Mesenchymal stem cell (in vitro differentiated cells and primary cell): Measurements from ENCODE around the gene PNMT.

Experiments used
- DNase-seq: peaks from one replicate; pipeline ENCODE4 v3.0.0-alpha.2; 2013
- H2AFZ ChIP-seq: one replicate; pipeline ENCODE4 v1.6.1; 2013; ENCODE audit warnings: low read depth, mild to moderate bottlenecking, control low read depth, inconsistent platforms, low read length, moderate library complexity
- H2AK5ac ChIP-seq: 2 replicates; pipeline ENCODE4 v1.6.1; 2013; ENCODE audit warnings: low read length, moderate library complexity, mild to moderate bottlenecking, inconsistent platforms; ENCODE audit not compliant: severe bottlenecking
- H2BK120ac ChIP-seq: one replicate; pipeline ENCODE4 v1.6.1; 2013; ENCODE audit warnings: low read depth, mild to moderate bottlenecking, inconsistent platforms, low read length, moderate library complexity
- H2BK12ac ChIP-seq, 2 experiments: one replicate each; pipeline ENCODE4 v1.6.1; 2013; ENCODE audit warnings: inconsistent platforms in 2 of 2, low read length in 2 of 2, mild to moderate bottlenecking in 2 of 2, moderate library complexity in 2 of 2, control low read depth in 1 of 2
- H2BK15ac ChIP-seq: one replicate; pipeline ENCODE4 v1.6.1; 2013; ENCODE audit warnings: mild to moderate bottlenecking, low read depth, inconsistent platforms; ENCODE audit not compliant: poor library complexity, severe bottlenecking
- H2BK5ac ChIP-seq: 2 replicates; pipeline ENCODE4 v1.6.1; 2013; ENCODE audit warnings: low read depth, mild to moderate bottlenecking, low read length, control low read depth, inconsistent platforms; ENCODE audit not compliant: poor library complexity, severe bottlenecking
- H3K14ac ChIP-seq, 2 experiments: one replicate each; pipeline ENCODE4 v1.6.1; 2013; ENCODE audit warnings: inconsistent platforms in 2 of 2, low read length in 2 of 2, control low read depth in 1 of 2, mild to moderate bottlenecking in 1 of 2, moderate library complexity in 1 of 2
- H3K18ac ChIP-seq, 2 experiments: one replicate each; pipeline ENCODE4 v1.6.1; 2013; ENCODE audit warnings: inconsistent platforms in 2 of 2, low read length in 2 of 2, control low read depth in 1 of 2, low read depth in 1 of 2, mild to moderate bottlenecking in 1 of 2
- H3K23ac ChIP-seq, 2 experiments: one replicate each; pipeline ENCODE4 v1.6.1; 2013; ENCODE audit warnings: inconsistent platforms in 2 of 2, low read length in 2 of 2, mild to moderate bottlenecking in 2 of 2, moderate library complexity in 2 of 2, control low read depth in 1 of 2
- H3K27ac ChIP-seq: 2 replicates; pipeline ENCODE4 v1.5.1; 2013; ENCODE audit warnings: mild to moderate bottlenecking, moderate library complexity, low read length, control low read depth, inconsistent platforms; ENCODE audit not compliant: poor library complexity, severe bottlenecking
- H3K27me3 ChIP-seq, 2 experiments: 2 replicates each; pipeline versions ENCODE4 v1.6.1 to v1.7.0; 2013; ENCODE audit warnings: low read length in 2 of 2, mild to moderate bottlenecking in 2 of 2, moderate library complexity in 2 of 2, control low read depth in 1 of 2, inconsistent platforms in 1 of 2; ENCODE audit not compliant: control insufficient read depth in 1 of 2, insufficient read depth in 1 of 2
- H3K36me3 ChIP-seq, 2 experiments: 2 replicates each; pipeline versions ENCODE4 v1.6.1 to v1.7.0; 2013; ENCODE audit warnings: low read length in 2 of 2, control low read depth in 1 of 2, inconsistent platforms in 1 of 2, low read depth in 1 of 2, mild to moderate bottlenecking in 1 of 2; ENCODE audit not compliant: insufficient read depth in 2 of 2, control insufficient read depth in 1 of 2
- H3K4ac ChIP-seq, 2 experiments: one replicate each; pipeline ENCODE4 v1.6.1; 2013; ENCODE audit warnings: inconsistent platforms in 2 of 2, low read length in 2 of 2, mild to moderate bottlenecking in 2 of 2, moderate library complexity in 2 of 2, control low read depth in 1 of 2, low read depth in 1 of 2
- H3K4me1 ChIP-seq: 2 replicates; pipeline ENCODE4 v1.6.1; 2013; ENCODE audit warnings: low read depth, low read length, control low read depth; ENCODE audit not compliant: control insufficient read depth, insufficient read depth
- H3K4me2 ChIP-seq: 2 replicates; pipeline ENCODE4 v1.6.1; 2013; ENCODE audit warnings: low read length, mild to moderate bottlenecking, inconsistent platforms; ENCODE audit not compliant: poor library complexity, severe bottlenecking
- H3K4me3 ChIP-seq, 2 experiments: 2 replicates each; pipeline versions ENCODE4 v1.5.1 to v1.7.0; 2013; ENCODE audit warnings: low read length in 2 of 2, mild to moderate bottlenecking in 2 of 2, control low read depth in 1 of 2, low read depth in 1 of 2; ENCODE audit not compliant: insufficient read depth in 1 of 2
- H3K79me1 ChIP-seq: replicated peaks from 2 replicates; pipeline ENCODE4 v1.6.1; 2013; ENCODE audit warnings: mild to moderate bottlenecking, control low read depth, low read length, inconsistent platforms; ENCODE audit not compliant: poor library complexity, severe bottlenecking
- H3K9ac ChIP-seq: 2 replicates; pipeline ENCODE4 v1.7.0; 2013; ENCODE audit warnings: mild to moderate bottlenecking, low read length, moderate library complexity
- H3K9me3 ChIP-seq: 2 replicates; pipeline ENCODE4 v1.7.0; 2013; ENCODE audit warnings: mild to moderate bottlenecking, low read length; ENCODE audit not compliant: control insufficient read depth
- H4K8ac ChIP-seq: one replicate; pipeline ENCODE4 v1.6.1; 2013; ENCODE audit warnings: inconsistent platforms, mild to moderate bottlenecking, low read length, moderate library complexity
- H4K91ac ChIP-seq: one replicate; pipeline ENCODE4 v1.6.1; 2013; ENCODE audit warnings: mild to moderate bottlenecking, low read length, inconsistent platforms
- WGBS: methylation state at CpG from one replicate; pipeline ENCODE4 v1.1.7; 2013; ENCODE audit warnings: mixed read lengths; 5-methylcytosine and 5-hydroxymethylcytosine counted together

PNMT gene

GRCh38 chr17:39687546-39688474 is 19.6 kb downstream of the PNMT start, which contains the start of gene PGAP3:
TSS of gene PGAP3 (minus strand) at chr17:39688057. CDS start at chr17:39688014, 43 bp downstream.
- Histone ChIP-seq H4K91ac (peak within 1 kb of the TSS; percentile 95), H3K27me3 (no peaks in the 10 kb centered on the region), H3K4me2 (peak within 1 kb of the TSS; percentile 71), H2BK5ac (peak within 1 kb of the TSS; percentile 90), H2BK12ac (peak within 1 kb of the TSS in 1 of 2 experiments; percentile 29), H3K9ac (peak within 1 kb of the TSS; percentile 80), H3K9me3 (no peaks in the 10 kb centered on the region), H3K4me3 (peak within 1 kb of the TSS; percentile 75 to 80), H2AFZ (peak within 1 kb of the TSS; percentile 79), H3K23ac (no peak within 1 kb of the TSS), H3K27ac (peak within 1 kb of the TSS; percentile 88), H3K36me3 (peaks cover 14 to 18% of the 10 kb centered on the region in 2 experiments), H4K8ac (peak within 1 kb of the TSS; percentile 98), H2BK15ac (peak within 1 kb of the TSS; percentile 100), H2AK5ac (peak within 1 kb of the TSS; percentile 60), H2BK120ac (peak within 1 kb of the TSS; percentile 71), H3K4ac (peak within 1 kb of the TSS; percentile 78 to 95), H3K4me1 (peaks cover 4% of the 10 kb centered on the region), H3K79me1 (no peaks in the 10 kb centered on the region), H3K18ac (peak within 1 kb of the TSS; percentile 94 to 97), H3K14ac (peak within 1 kb of the TSS in 1 of 2 experiments; percentile 92)
- 5% methylated on average over 43 of the region's 45 CpGs for WGBS
- DNase-seq: peak; percentile 93

GRCh38 chr17:39688475-39688835 is 20.2 kb downstream of the PNMT start:
- H3K4me3 ChIP-seq: peak overlapping the region in 1 of 2 experiments; percentile 80
- peak overlapping the region in 1 of 2 experiments; percentile 78 for H3K4ac ChIP-seq
- H3K27ac ChIP-seq: peak overlapping the region; percentile 88
- H4K91ac ChIP-seq: no peak overlapping the region
- peak overlapping the region; percentile 80 for H3K9ac ChIP-seq
- H2BK12ac ChIP-seq: no peak overlapping the region
- H2BK120ac ChIP-seq: no peak overlapping the region
- H3K79me1 ChIP-seq: no peaks in the 10 kb centered on the region
- no peaks in the 10 kb centered on the region for H3K27me3 ChIP-seq
- H2BK15ac ChIP-seq: no peak overlapping the region
- H3K14ac ChIP-seq: no peak overlapping the region
- H3K23ac ChIP-seq: no peak overlapping the region
- H3K9me3 ChIP-seq: no peaks in the 10 kb centered on the region
- H3K18ac ChIP-seq: peak overlapping the region in 1 of 2 experiments; percentile 97
- peaks cover 13% of the 10 kb centered on the region in 2 experiments for H3K36me3 ChIP-seq
- no peak overlapping the region for H2BK5ac ChIP-seq
- peak; percentile 26 for DNase-seq
- 11% methylated on average over 4 of the region's 6 CpGs for WGBS
- H2AFZ ChIP-seq: peak overlapping the region; percentile 33
- peak overlapping the region; percentile 71 for H3K4me2 ChIP-seq
- H2AK5ac ChIP-seq: peak overlapping the region; percentile 8
- H4K8ac ChIP-seq: peak overlapping the region; percentile 86
- H3K4me1 ChIP-seq: peaks cover 4% of the 10 kb centered on the region

- Histone ChIP-seq H3K9ac (peak overlapping the region; percentile 80), H3K27me3 (no peaks in the 10 kb centered on the region), H3K36me3 (peaks cover 9 to 10% of the 10 kb centered on the region in 2 experiments), H2BK12ac (no peak overlapping the region), H3K27ac (no peak overlapping the region), H3K14ac (no peak overlapping the region), H2BK15ac (no peak overlapping the region), H2AK5ac (no peak overlapping the region), H3K4me2 (peak overlapping the region; percentile 71), H3K18ac (no peak overlapping the region), H2BK120ac (no peak overlapping the region), H3K4me1 (peaks cover 4% of the 10 kb centered on the region), H3K4me3 (peak overlapping the region in 1 of 2 experiments; percentile 80), H2BK5ac (no peak overlapping the region), H4K8ac (peak overlapping the region; percentile 68), H3K79me1 (no peaks in the 10 kb centered on the region), H2AFZ (no peak overlapping the region), H3K9me3 (no peaks in the 10 kb centered on the region), H3K23ac (no peak overlapping the region), H3K4ac (peak overlapping the region in 1 of 2 experiments; percentile 4), H4K91ac (no peak overlapping the region)
- no peak for DNase-seq
- WGBS: 19% methylated on average over 2 of the region's 3 CpGs
Measured at GRCh38 chr17:39688945-39689344, 20.7 kb downstream of the PNMT start.

GRCh38 chr17:39694593-39694992 is 26.3 kb downstream of the PNMT start:
- Histone ChIP-seq H2BK15ac (no peak overlapping the region), H3K27me3 (no peaks in the 10 kb centered on the region), H3K4me2 (no peak overlapping the region), H2BK12ac (no peak overlapping the region), H4K91ac (no peak overlapping the region), H3K4ac (no peak overlapping the region), H3K36me3 (no peaks in the 10 kb centered on the region), H2BK120ac (no peak overlapping the region), H4K8ac (no peak overlapping the region), H3K79me1 (no peaks in the 10 kb centered on the region), H2AFZ (no peak overlapping the region), H3K14ac (no peak overlapping the region), H3K9ac (no peak overlapping the region), H2BK5ac (no peak overlapping the region), H3K4me3 (no peak overlapping the region), H3K27ac (no peak overlapping the region), H3K18ac (no peak overlapping the region), H2AK5ac (peak overlapping the region; percentile 1), H3K23ac (no peak overlapping the region), H3K9me3 (no peaks in the 10 kb centered on the region), H3K4me1 (peaks cover 20% of the 10 kb centered on the region)
- no peak for DNase-seq
- WGBS: 89% methylated on average over 5 of the region's 5 CpGs
